H1 (cell line): Measurements from ENCODE around the gene IZUMO2. TPM values are rescaled to one million over a fixed set of nuclear protein-coding genes. Genes with fewer than 3 reads are reported as not detected.

Experiments used
- CHD7 ChIP-seq: fragments of 300-600 bp; sonication (generic); IDR thresholded peaks from 2 replicates; pipeline ENCODE4 v1.7.1; 2012; ENCODE audit warnings: low read length, moderate library complexity, mild to moderate bottlenecking, inconsistent platforms; ENCODE audit not compliant: insufficient replicate concordance
- EP300 ChIP-seq, 2 experiments: IDR thresholded peaks; 1 replicate in 1 of 2; 2 replicates in 1 of 2; pipeline ENCODE4 v1.6.1; 2011 to 2012; ENCODE audit warnings: low read depth in 2 of 2, low read length in 2 of 2, mild to moderate bottlenecking in 2 of 2, borderline replicate concordance in 1 of 2, inconsistent platforms in 1 of 2, moderate library complexity in 1 of 2
- TAF1 ChIP-seq: IDR thresholded peaks from 2 replicates; pipeline ENCODE4 v1.6.1; 2011; ENCODE audit warnings: mild to moderate bottlenecking, low read depth, low read length
- polyA plus RNA-seq, 7 experiments: library from polyadenylated mRNA; depleted of rRNA in 3 of 7; stranded (reverse) in 5 of 7; unstranded in 2 of 7; fragments of >200 nt in 5 of 7; fragments of 200-250 nt in 2 of 7; gene quantifications; 1 replicate in 5 of 7; 2 replicates in 1 of 7; 4 replicates in 1 of 7; pipeline versions ENCODE4 v1.2.1 to v1.2.3, GENCODE V29; 2011 to 2013; ENCODE audit warnings: missing spikeins in 2 of 7, mixed read lengths in 2 of 7
- total RNA-seq: library from RNA; stranded (reverse); fragmentation: NEBNext Ultra II Directional; extraction: Animal tissue kit (Norgen Biotek cat#: 25700); gene quantifications from 2 replicates; pipeline ENCODE4 v1.2.1, GENCODE V29; 2021

IZUMO2 gene
- total and polyA plus RNA-seq, 2 of the 8 experiments (the other 6 are each of a cell fraction or from before 2014, with no cell fraction given): 1.7 to 1.9 TPM

GRCh38 chr19:50210425-50210824, 47.3 kb upstream of the IZUMO2 start (continued):
- TF ChIP-seq CHD7 (no peak), TAF1 (no peak), EP300 (IDR thresholded peaks at IDR 0.05; ENCODE audit: borderline replicate concordance in 1 of 2, low read depth in 2 of 2, low read length in 2 of 2) (no peak)
